Activated B cell treated with CpG ODN at 0.5 μM for 24 hours (primary cell): ENCODE data around the gene GRIK4. TPM values are rescaled to one million over a fixed set of nuclear protein-coding genes. Genes with fewer than 3 reads are reported as not detected.

Source experiments
- ATAC-seq: fragments of 200-7000 bp; cut with Tn5 transposase; one replicate; pipeline ENCODE4 v1.10.0; 2021; ENCODE audit warnings: low read depth, mild to moderate bottlenecking, moderate library complexity
- CTCF ChIA-PET: fragments of 350-600 bp; sonication (Branson Sonifier 250); formaldehyde crosslinking; loops from one replicate; lab custom pipeline; 2021; ENCODE audit warnings: antibody characterized with exemption; lab: Charles Lee
- POLR2A ChIA-PET: fragments of 350-600 bp; sonication (Branson Sonifier 250); formaldehyde crosslinking; loops from one replicate; lab custom pipeline; 2021; ENCODE audit warnings: antibody characterized with exemption; lab: Charles Lee
- DNase-seq: peaks from one replicate; pipeline ENCODE4 v3.0.0; 2022
- H3K27ac Mint-ChIP-seq: one replicate; pipeline ENCODE4 v1.8.0; 2020; ENCODE audit warnings: mixed read lengths
- H3K27me3 Mint-ChIP-seq: one replicate; pipeline ENCODE4 v1.8.0; 2021; ENCODE audit warnings: mixed read lengths
- H3K36me3 Mint-ChIP-seq: one replicate; pipeline ENCODE4 v1.8.0; 2021; ENCODE audit warnings: low read depth, mixed read lengths
- H3K4me1 Mint-ChIP-seq: one replicate; pipeline ENCODE4 v1.8.0; 2021; ENCODE audit warnings: mixed read lengths
- H3K4me3 Mint-ChIP-seq: one replicate; pipeline ENCODE4 v1.8.0; 2020; ENCODE audit warnings: mild to moderate bottlenecking, mixed read lengths
- H3K9me3 Mint-ChIP-seq: one replicate; pipeline ENCODE4 v1.8.0; 2020; ENCODE audit warnings: mixed read lengths
- CTCF ChIP-seq: fragments of 200-600 bp; IDR thresholded peaks from one replicate; pipeline ENCODE4 v1.8.0; 2022; ENCODE audit warnings: antibody characterized with exemption, mild to moderate bottlenecking
- intact Hi-C: fragments of 100-400 bp; cut with micrococcal nuclease; formaldehyde crosslinking; loops from one replicate; pipeline ENCODE4 v1.15.1; 2024
- total RNA-seq: library from RNA; stranded (reverse); gene quantifications from 2 replicates; pipeline ENCODE4 v1.2.3, GENCODE V29; 2022

GRIK4 gene
- total RNA-seq, 1 donor from 2014 or later: not detected

DNA sequence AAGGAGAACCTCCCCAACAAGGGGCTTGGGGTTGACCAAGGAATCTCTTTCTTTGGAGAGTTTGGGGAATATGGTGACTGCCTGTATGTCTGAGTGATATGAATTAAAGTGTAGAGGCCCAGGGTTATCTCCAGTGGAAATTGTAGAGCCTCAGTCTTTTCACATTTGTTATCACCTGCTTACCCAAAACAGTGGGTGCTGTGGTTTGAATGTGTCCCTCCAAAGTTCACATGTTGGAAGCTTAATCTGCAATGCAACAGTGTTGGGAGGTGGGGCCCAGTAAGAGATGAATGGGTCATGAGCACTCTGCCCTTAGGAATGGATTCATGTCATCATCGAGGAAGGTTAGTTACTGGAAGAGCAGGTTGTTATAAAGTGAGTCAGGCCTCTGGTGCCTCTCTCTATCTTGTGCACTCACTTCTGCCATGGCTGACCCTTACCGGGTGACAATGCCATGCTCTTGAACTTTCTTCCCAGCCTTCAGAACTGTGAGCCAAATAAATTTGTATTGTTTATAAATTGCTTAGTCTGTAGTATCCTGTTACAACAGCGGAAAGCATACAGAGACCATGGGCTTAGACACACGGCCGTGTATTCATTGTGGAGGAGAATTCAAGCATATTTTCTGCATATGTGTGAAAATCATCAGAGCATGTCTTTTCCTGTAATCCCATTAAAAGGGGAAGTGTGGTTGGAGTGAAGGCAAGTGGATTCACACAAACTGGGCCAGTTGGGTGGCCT, 398.3 kb downstream of the GRIK4 start:
- ChIA-PET CTCF (no interaction called here), POLR2A (no interaction called here)
- Mint-ChIP-seq H3K4me3 (no peak overlapping the region), H3K27ac (no peak overlapping the region), H3K9me3 (no peaks in the 10 kb centered on the region), H3K36me3 (no peaks in the 10 kb centered on the region), H3K4me1 (no peaks in the 10 kb centered on the region), H3K27me3 (peaks cover 26% of the 10 kb centered on the region)
- no peak for DNase-seq
- intact Hi-C loops: no loop called here
- no peak for ATAC-seq
- no peak for TF ChIP-seq CTCF

DNA sequence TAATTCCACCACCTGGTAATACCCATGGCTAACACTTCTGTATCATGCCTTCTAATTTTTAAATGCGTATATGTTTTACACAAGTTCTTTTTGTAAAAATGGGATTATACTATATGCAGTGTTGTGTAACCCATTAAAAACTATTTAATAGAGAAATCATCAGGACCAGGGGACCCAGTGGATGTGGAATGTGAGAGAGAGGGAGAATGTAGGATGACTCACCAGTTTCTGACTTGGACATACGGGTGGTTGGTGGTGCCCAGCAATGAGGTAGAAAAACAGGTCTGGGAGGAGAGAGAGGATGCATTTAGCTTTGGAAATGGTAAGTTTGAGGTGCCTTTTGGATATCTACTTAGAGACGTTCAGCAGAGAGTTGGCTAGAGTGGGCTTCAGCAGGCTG, 400.4 kb downstream of the GRIK4 start:
- Mint-ChIP-seq H3K4me1 (no peaks in the 10 kb centered on the region), H3K27me3 (peaks cover 30% of the 10 kb centered on the region), H3K27ac (no peak overlapping the region), H3K36me3 (no peaks in the 10 kb centered on the region), H3K4me3 (no peak overlapping the region), H3K9me3 (no peaks in the 10 kb centered on the region)
- ATAC-seq (no peak), DNase-seq (no peak)
- no peak for TF ChIP-seq CTCF
- intact Hi-C loops: no loop called here
- ChIA-PET POLR2A (no interaction called here), CTCF (interaction anchor here (1.5 kb wide), 1 partner anchor 16 kb away, joined by 4 read pairs; no protein-coding TSS in a partner anchor)

GRCh38 chr11:120912504-120912903, 401.0 kb downstream of the GRIK4 start:
- TF ChIP-seq CTCF: no peak
- CTCF ChIA-PET: interaction anchor here (1.5 kb wide), 1 partner anchor 15 kb away, joined by 4 read pairs; no protein-coding TSS in a partner anchor
- DNase-seq (no peak), ATAC-seq (no peak)
- H3K27ac Mint-ChIP-seq: no peak overlapping the region
- intact Hi-C loops: no loop called here
- no peaks in the 10 kb centered on the region for H3K9me3 Mint-ChIP-seq
- POLR2A ChIA-PET: no interaction called here
- H3K27me3 Mint-ChIP-seq: peaks cover 34% of the 10 kb centered on the region
- no peak overlapping the region for H3K4me3 Mint-ChIP-seq
- H3K36me3 Mint-ChIP-seq: no peaks in the 10 kb centered on the region
- no peaks in the 10 kb centered on the region for H3K4me1 Mint-ChIP-seq

DNA sequence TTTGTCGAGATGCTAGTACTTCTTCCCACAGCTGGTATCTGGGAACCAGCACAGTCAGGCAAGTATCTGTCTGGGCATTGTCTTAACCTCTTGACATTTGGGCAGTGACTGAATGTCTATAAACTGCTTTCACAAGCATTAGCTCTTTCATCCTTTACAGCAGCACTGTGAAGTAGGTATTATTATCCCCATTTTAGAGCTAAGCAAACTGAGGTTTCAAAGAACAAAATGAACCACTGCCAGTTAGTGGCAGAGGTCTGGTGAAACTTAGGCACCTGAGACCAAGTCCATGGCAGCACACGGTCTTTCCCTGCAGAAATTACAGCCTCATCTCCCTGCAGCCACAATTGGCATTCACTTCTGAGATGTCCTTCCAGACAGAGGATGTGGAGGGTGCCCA, 401.4 kb downstream of the GRIK4 start:
- CTCF ChIA-PET: interaction anchor here (1.5 kb wide), 1 partner anchor 15 kb away, joined by 4 read pairs; no protein-coding TSS in a partner anchor
- Mint-ChIP-seq H3K36me3 (no peaks in the 10 kb centered on the region), H3K27me3 (peaks cover 37% of the 10 kb centered on the region), H3K4me3 (no peak overlapping the region), H3K4me1 (no peaks in the 10 kb centered on the region), H3K9me3 (no peaks in the 10 kb centered on the region), H3K27ac (no peak overlapping the region)
- intact Hi-C loops: no loop called here
- POLR2A ChIA-PET: no interaction called here
- ATAC-seq (no peak), DNase-seq (no peak)
- no peak for TF ChIP-seq CTCF

GRCh38 chr11:120914021-120914420, 402.5 kb downstream of the GRIK4 start:
- intact Hi-C loops: no loop called here
- no peaks in the 10 kb centered on the region for H3K4me1 Mint-ChIP-seq
- no peak overlapping the region for H3K4me3 Mint-ChIP-seq
- no peaks in the 10 kb centered on the region for H3K36me3 Mint-ChIP-seq
- no peak for TF ChIP-seq CTCF
- H3K27me3 Mint-ChIP-seq: peaks cover 40% of the 10 kb centered on the region
- CTCF ChIA-PET: no interaction called here
- POLR2A ChIA-PET: no interaction called here
- DNase-seq: no peak
- H3K9me3 Mint-ChIP-seq: no peaks in the 10 kb centered on the region
- ATAC-seq: no peak
- H3K27ac Mint-ChIP-seq: no peak overlapping the region
